Activated CD4-positive, alpha-beta memory T cell treated with anti-CD3 and anti-CD28 coated beads, Interleukin-2, amount 10 ng/mL, durations not matched to agents 7 days and 5 days (primary cell): Measurements from ENCODE around the gene COL18A1. TPM values are rescaled to one million over a fixed set of nuclear protein-coding genes. Genes with fewer than 3 reads are reported as not detected.
"Not testable (repeated sequence)": the region's sequence is repeated elsewhere in the genome, so short reads cannot be mapped to it uniquely, and the experiment has no call there.

ENCODE experiments used
- CTCF ChIA-PET: fragments of 350-600 bp; sonication (Branson Sonifier 250); formaldehyde crosslinking; loops from one replicate; lab custom pipeline; 2021; ENCODE audit warnings: antibody characterized with exemption, inconsistent platforms; lab: Charles Lee
- POLR2A ChIA-PET: fragments of 350-600 bp; sonication (Branson Sonifier 250); formaldehyde crosslinking; loops from one replicate; lab custom pipeline; 2021; ENCODE audit warnings: antibody characterized with exemption; lab: Charles Lee
- DNase-seq: peaks from one replicate; pipeline ENCODE4 v3.0.0-alpha.2; 2020
- H3K27ac Mint-ChIP-seq: one replicate; pipeline ENCODE4 v1.8.0; 2021; ENCODE audit warnings: mild to moderate bottlenecking, mixed read lengths
- H3K27me3 Mint-ChIP-seq: one replicate; pipeline ENCODE4 v1.8.0; 2021; ENCODE audit warnings: mixed read lengths
- H3K36me3 Mint-ChIP-seq: one replicate; pipeline ENCODE4 v1.8.0; 2021; ENCODE audit warnings: low read depth, mixed read lengths
- H3K4me1 Mint-ChIP-seq: one replicate; pipeline ENCODE4 v1.8.0; 2021; ENCODE audit warnings: mixed read lengths
- H3K4me3 Mint-ChIP-seq: one replicate; pipeline ENCODE4 v1.8.0; 2021; ENCODE audit warnings: mild to moderate bottlenecking, mixed read lengths
- H3K9me3 Mint-ChIP-seq: one replicate; pipeline ENCODE4 v1.8.0; 2021; ENCODE audit warnings: mixed read lengths
- total RNA-seq, 2 experiments: library from RNA; stranded (reverse); gene quantifications; one replicate each; pipeline ENCODE4 v1.2.3, GENCODE V29; 2021

COL18A1 gene
- total RNA-seq, 2 experiments from 2014 or later, result 2.2 to 3.9 TPM

GRCh38 chr21:45431781-45432572, 27.0 kb downstream of the COL18A1 start:
- H3K27me3 Mint-ChIP-seq, result no peaks in the 10 kb centered on the region
- CTCF ChIA-PET, result no interaction called here
- H3K9me3 Mint-ChIP-seq, result no peaks in the 10 kb centered on the region
- no peaks in the 10 kb centered on the region for H3K36me3 Mint-ChIP-seq
- no peak for DNase-seq
- H3K27ac Mint-ChIP-seq, result no peak overlapping the region
- peaks cover 1% of the 10 kb centered on the region for H3K4me1 Mint-ChIP-seq
- POLR2A ChIA-PET, result no interaction called here
- no peak overlapping the region for H3K4me3 Mint-ChIP-seq

- H3K9me3 Mint-ChIP-seq, result no peaks in the 10 kb centered on the region
- no peak for DNase-seq
- no peaks in the 10 kb centered on the region for H3K36me3 Mint-ChIP-seq
- CTCF ChIA-PET, result interaction anchor here (1.0 kb wide), 1 partner anchor 293 kb away, joined by 4 read pairs; no protein-coding TSS in a partner anchor
- H3K27ac Mint-ChIP-seq, result no peak overlapping the region
- H3K4me3 Mint-ChIP-seq, result no peak overlapping the region
- H3K27me3 Mint-ChIP-seq, result no peaks in the 10 kb centered on the region
- H3K4me1 Mint-ChIP-seq, result peaks cover 1% of the 10 kb centered on the region
- POLR2A ChIA-PET, result no interaction called here
Observed at GRCh38 chr21:45432575-45433255, 27.8 kb downstream of the COL18A1 start.

DNA sequence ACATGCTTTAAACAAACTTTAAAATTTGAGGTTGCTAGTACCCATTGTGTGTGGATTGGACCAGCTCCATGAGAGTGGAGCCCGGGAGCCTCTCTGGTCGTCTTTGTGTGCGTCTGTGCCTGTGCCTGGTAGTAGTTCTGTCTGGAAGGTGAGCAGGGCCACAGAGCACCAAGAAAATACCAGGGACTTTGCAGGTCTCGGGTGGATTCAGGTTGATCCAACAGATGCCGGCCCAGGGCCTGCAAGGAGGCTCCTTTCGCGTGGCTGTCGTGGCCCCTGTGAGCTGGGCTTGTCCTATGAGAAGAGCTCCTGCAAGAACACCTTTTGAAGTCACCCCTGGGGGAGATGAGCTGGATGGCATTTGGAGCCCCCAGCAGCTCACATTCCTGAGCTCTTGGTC, 28.3 kb downstream of the COL18A1 start:
- CTCF ChIA-PET, result interaction anchor here (1.0 kb wide), 1 partner anchor 293 kb away, joined by 4 read pairs; no protein-coding TSS in a partner anchor
- no peak overlapping the region for H3K27ac Mint-ChIP-seq
- H3K4me3 Mint-ChIP-seq, result no peak overlapping the region
- H3K4me1 Mint-ChIP-seq, result peaks cover 1% of the 10 kb centered on the region
- H3K36me3 Mint-ChIP-seq, result no peaks in the 10 kb centered on the region
- no peaks in the 10 kb centered on the region for H3K9me3 Mint-ChIP-seq
- H3K27me3 Mint-ChIP-seq, result no peaks in the 10 kb centered on the region
- no peak for DNase-seq
- POLR2A ChIA-PET, result no interaction called here

GRCh38 chr21:45433911-45434644, 29.1 kb downstream of the COL18A1 start:
- no peak overlapping the region for H3K27ac Mint-ChIP-seq
- no peaks in the 10 kb centered on the region for H3K36me3 Mint-ChIP-seq
- peaks cover 7% of the 10 kb centered on the region for H3K4me1 Mint-ChIP-seq
- no peak overlapping the region for H3K4me3 Mint-ChIP-seq
- no peaks in the 10 kb centered on the region for H3K9me3 Mint-ChIP-seq
- no peak for DNase-seq
- no peaks in the 10 kb centered on the region for H3K27me3 Mint-ChIP-seq
- CTCF ChIA-PET, result interaction anchor here (1.0 kb wide), 1 partner anchor 294 kb away, joined by 4 read pairs; no protein-coding TSS in a partner anchor
- POLR2A ChIA-PET, result no interaction called here

DNA sequence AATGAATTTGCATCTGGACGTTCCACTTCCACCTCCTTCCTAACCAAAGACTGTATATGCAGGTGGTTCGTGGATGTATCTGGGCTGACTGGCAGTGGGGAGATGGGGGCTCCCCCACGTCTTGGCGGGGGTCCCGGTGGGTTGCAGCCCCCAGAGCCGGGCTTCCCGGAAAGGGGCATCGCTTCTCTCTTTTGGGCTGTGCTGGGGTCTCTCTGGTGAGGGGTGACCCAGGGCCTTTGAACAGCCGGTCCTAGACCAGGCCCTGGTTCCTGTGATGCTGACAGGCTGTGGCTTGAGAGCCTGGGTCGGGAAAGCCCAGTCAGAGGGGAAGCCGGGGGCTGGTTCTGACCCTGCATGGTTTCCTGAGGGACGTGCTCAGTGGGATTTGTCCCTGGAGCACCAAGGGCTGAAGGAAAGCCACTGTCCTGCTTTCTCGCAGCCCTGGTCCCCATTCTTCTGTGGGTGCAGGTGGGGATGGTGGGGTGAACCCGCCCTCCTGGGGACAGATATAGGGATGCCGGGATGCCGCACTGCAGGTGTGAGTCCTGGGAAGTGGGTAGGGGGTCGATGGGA, 29.8 kb downstream of the COL18A1 start:
- H3K9me3 Mint-ChIP-seq, result no peaks in the 10 kb centered on the region
- H3K4me3 Mint-ChIP-seq, result no peak overlapping the region
- no peak for DNase-seq
- no peaks in the 10 kb centered on the region for H3K36me3 Mint-ChIP-seq
- H3K27ac Mint-ChIP-seq, result no peak overlapping the region
- ChIA-PET CTCF (no interaction called here), POLR2A (no interaction called here)
- H3K27me3 Mint-ChIP-seq, result peaks cover 1% of the 10 kb centered on the region
- H3K4me1 Mint-ChIP-seq, result peaks cover 13% of the 10 kb centered on the region

GRCh38 chr21:45435405-45435981, 30.5 kb downstream of the COL18A1 start:
- ChIA-PET POLR2A (no interaction called here), CTCF (interaction anchor here (0.6 kb wide), 1 partner anchor 250 kb away, joined by 5 read pairs; no protein-coding TSS in a partner anchor)
- no peaks in the 10 kb centered on the region for H3K9me3 Mint-ChIP-seq
- no peak overlapping the region for H3K27ac Mint-ChIP-seq
- H3K36me3 Mint-ChIP-seq, result no peaks in the 10 kb centered on the region
- no peak overlapping the region for H3K4me3 Mint-ChIP-seq
- no peak for DNase-seq
- H3K27me3 Mint-ChIP-seq, result peaks cover 1% of the 10 kb centered on the region
- H3K4me1 Mint-ChIP-seq, result peaks cover 13% of the 10 kb centered on the region

DNA sequence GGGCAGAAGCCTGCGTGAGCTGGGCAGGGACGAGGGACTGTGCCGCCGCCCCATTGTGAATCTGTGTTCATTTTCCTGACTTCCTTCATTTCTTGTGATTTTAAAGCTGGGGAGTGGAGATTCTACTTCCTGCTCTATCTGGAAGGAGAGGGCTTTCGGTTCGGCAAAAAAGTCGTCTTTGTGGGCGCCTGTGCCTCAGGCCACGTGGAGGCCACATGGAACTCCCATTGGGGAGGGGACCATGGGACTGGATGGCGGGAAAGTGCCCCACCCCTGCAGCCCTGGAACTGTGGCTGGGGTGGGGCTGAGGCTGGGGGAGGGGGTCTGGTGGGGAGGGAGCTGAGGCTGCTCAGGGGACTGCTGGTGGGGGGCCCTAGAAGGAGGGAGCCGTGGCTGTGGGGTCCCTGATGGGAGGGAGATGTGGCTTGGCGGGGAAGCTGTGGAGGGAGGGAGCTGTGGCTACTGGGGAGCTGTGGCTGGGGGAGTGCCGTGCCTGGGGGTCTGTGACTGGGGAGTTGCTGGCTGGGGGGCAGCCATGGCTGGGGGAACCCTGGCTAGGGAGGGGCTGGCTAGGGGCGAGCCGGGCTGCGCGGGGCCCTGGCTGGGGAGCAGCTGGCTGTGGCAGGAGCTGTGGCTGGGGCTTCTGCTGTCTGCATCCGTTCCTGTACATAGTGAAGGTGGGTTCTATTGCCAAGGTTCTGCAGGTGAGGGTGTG, 31.5 kb downstream of the COL18A1 start:
- no peak for DNase-seq

DNA sequence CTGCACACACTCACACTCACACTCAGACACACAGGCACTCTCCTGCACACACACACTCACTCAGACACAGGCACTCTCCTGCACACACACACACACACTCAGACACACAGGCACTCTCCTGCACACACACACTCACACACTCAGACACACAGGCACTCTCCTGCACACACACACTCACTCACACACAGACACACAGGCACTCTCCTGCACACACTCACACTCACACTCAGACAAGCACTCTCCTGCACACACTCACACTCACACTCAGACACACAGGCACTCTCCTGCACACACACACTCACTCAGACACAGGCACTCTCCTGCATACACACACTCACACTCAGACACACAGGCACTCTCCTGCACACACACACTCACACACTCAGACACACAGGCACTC, 32.9 kb downstream of the COL18A1 start:
- DNase-seq, POLR2A ChIA-PET, CTCF ChIA-PET, H3K4me3 Mint-ChIP-seq, H3K27me3 Mint-ChIP-seq, H3K36me3 Mint-ChIP-seq, H3K27ac Mint-ChIP-seq, H3K9me3 Mint-ChIP-seq: not testable (repeated sequence)
- H3K4me1 Mint-ChIP-seq, result peaks cover 13% of the 10 kb centered on the region

More for the DNA sequence above, 31.5 kb downstream of the COL18A1 start:
- H3K27ac Mint-ChIP-seq, result no peak overlapping the region
- peaks cover 1% of the 10 kb centered on the region for H3K27me3 Mint-ChIP-seq
- ChIA-PET POLR2A (no interaction called here), CTCF (interaction anchor here (0.6 to 0.7 kb wide), 2 partner anchors 249 to 510 kb away, joined by 5 to 7 read pairs; no protein-coding TSS in a partner anchor)
- H3K9me3 Mint-ChIP-seq, result no peaks in the 10 kb centered on the region
- no peak overlapping the region for H3K4me3 Mint-ChIP-seq
- H3K36me3 Mint-ChIP-seq, result no peaks in the 10 kb centered on the region
- H3K4me1 Mint-ChIP-seq, result peaks cover 13% of the 10 kb centered on the region

DNA sequence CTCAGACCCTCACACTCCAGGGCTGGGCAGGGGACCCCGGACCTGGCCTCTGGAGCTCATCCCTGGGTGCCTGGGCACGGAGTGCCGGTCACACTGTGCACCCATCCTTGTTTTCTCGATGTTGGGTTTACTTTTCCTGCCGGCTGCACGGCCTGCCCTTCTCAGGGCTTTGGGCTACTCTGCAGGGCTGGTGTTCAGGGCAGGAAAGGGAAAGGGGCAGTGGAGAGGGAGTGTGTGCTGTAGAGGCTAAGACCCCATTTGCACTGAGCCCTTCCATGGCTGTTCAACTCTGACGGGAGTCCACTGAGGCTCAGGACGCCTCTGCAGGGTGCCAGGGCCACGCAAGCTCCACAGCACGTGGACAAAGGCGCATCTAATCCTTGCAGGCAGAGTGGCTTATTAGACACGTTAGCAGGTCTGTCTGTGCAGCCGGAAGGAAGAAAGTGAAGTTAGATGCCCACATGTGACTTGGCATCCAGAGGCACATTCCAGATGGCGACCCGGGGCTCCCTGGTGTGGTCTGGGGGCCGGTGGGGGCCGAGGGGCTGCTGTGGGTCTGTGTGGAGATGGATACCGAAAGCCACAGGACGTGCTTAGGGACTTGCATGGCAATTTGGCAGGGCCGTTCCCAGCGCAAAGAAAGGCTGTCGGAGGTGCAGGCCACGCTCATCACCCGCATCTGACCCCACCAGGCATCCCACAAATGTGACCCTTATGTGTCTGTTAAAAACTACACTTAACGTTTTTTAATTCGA, 33.6 kb downstream of the COL18A1 start:
- Mint-ChIP-seq H3K27ac (no peak overlapping the region), H3K4me1 (peaks cover 13% of the 10 kb centered on the region), H3K36me3 (no peaks in the 10 kb centered on the region), H3K27me3 (peaks cover 1% of the 10 kb centered on the region), H3K9me3 (no peaks in the 10 kb centered on the region), H3K4me3 (no peak overlapping the region)
- ChIA-PET CTCF (no interaction called here), POLR2A (no interaction called here)
- no peak for DNase-seq

- Mint-ChIP-seq H3K4me3 (peak overlapping the region; percentile 54), H3K36me3 (no peaks in the 10 kb centered on the region), H3K27ac (no peak overlapping the region), H3K4me1 (peaks cover 13% of the 10 kb centered on the region), H3K9me3 (no peaks in the 10 kb centered on the region), H3K27me3 (peaks cover 4% of the 10 kb centered on the region)
- CTCF ChIA-PET, result interaction anchor here (0.7 to 3.5 kb wide), 5 partner anchors 147 to 300 kb away, joined by 3 to 28 read pairs (median 4); partner anchors contain the start of gene POFUT2
- POLR2A ChIA-PET, result no interaction called here
- DNase-seq, result peak; percentile 87
Observed at GRCh38 chr21:45439161-45439872, 34.4 kb downstream of the COL18A1 start.

DNA sequence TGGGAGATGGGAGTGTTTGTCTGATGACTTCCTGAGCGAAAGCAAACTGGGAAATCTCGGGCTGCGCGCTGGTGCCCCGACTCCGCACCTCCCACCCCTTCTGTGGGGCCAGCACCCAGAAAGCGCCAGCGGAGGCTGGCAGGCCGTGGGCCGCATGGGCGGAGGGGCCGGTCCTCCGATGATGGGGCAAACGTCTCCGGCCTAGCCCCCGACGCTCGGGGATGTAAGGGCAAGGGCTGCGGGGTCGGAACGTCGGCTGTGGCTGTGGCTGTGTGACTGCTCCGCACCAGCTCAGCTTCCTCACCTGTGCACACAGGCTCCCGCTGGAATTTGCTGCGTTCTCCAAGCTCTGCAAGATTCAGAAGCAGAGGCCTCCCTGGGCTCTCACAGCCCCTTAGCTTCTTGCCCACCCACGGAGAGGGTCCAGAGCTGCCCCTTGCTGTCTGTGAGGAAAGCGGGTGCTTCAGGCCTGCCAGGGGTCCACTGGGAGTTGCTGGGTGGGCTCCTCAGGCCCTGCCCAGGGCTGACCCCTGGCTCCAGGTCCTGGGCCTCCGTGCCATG, 35.0 kb downstream of the COL18A1 start:
- Mint-ChIP-seq H3K4me1 (peaks cover 13% of the 10 kb centered on the region), H3K27ac (no peak overlapping the region)

More for the DNA sequence above, 35.0 kb downstream of the COL18A1 start:
- ChIA-PET POLR2A (no interaction called here), CTCF (interaction anchor here (0.7 to 3.5 kb wide), 6 partner anchors 147 to 300 kb away, joined by 3 to 28 read pairs (median 4); partner anchors contain the start of gene POFUT2)
- no peaks in the 10 kb centered on the region for H3K9me3 Mint-ChIP-seq
- no peaks in the 10 kb centered on the region for H3K36me3 Mint-ChIP-seq
- H3K4me3 Mint-ChIP-seq, result no peak overlapping the region
- DNase-seq, result no peak
- peaks cover 6% of the 10 kb centered on the region for H3K27me3 Mint-ChIP-seq
